Activated T-helper 1 cell treated with anti-CD3 and anti-CD28 coated beads, Interleukin-12 subunit alpha, Interleukin-12 subunit beta, Interleukin-2, Interleukin-4 antibody, amounts not matched to agents 30 ng/mL and 10 ng/mL and 1 ng/mL, durations not matched to agents 14 hours and 24 hours and 36 hours (primary cell): ENCODE data around the gene KREMEN2. TPM values are rescaled to one million over a fixed set of nuclear protein-coding genes. Genes with fewer than 3 reads are reported as not detected.

Experiments
- total RNA-seq: library from RNA; stranded (reverse); gene quantifications from 2 replicates; pipeline ENCODE4 v1.2.3, GENCODE V29; 2022

The KREMEN2 gene
- total RNA-seq, 1 donor from 2014 or later, result 0.18 TPM

Other genes with a start within 250 kb of the KREMEN2 start
- gene PRSS27, start 244.1 kb upstream of the KREMEN2 start, total RNA-seq, result 1.7 and 1.8 TPM in 2 replicates
- gene SRRM2, start 211.6 kb upstream of the KREMEN2 start, total RNA-seq, result 631 and 639 TPM in 2 replicates
- 256 and 277 TPM in 2 replicates for gene ELOB, start 187.0 kb upstream of the KREMEN2 start, total RNA-seq
- 0.10 TPM in 1 of 2 replicates, not detected in the other for gene PRSS33, start 176.7 kb upstream of the KREMEN2 start, total RNA-seq
- not detected in 2 replicates for gene PRSS41, start 165.8 kb upstream of the KREMEN2 start, total RNA-seq
- 9.2 and 10.1 TPM in 2 replicates for gene PRSS21, start 147.0 kb upstream of the KREMEN2 start, total RNA-seq
- 11.7 and 12.9 TPM in 2 replicates for gene ZG16B, start 134.0 kb upstream of the KREMEN2 start, total RNA-seq
- gene PRSS22, start 106.1 kb upstream of the KREMEN2 start, total RNA-seq, result not detected in 2 replicates
- 22.9 and 25.4 TPM in 2 replicates for gene FLYWCH2, start 81.1 kb upstream of the KREMEN2 start, total RNA-seq
- 61.1 and 65.7 TPM in 2 replicates for gene FLYWCH1, start 52.3 kb upstream of the KREMEN2 start, total RNA-seq
- 40.1 and 44.0 TPM in 2 replicates for gene PAQR4, start 5.1 kb downstream of the KREMEN2 start, total RNA-seq
- gene PKMYT1, start 16.2 kb downstream of the KREMEN2 start, total RNA-seq, result 151 and 152 TPM in 2 replicates
- gene CLDN9, start 48.6 kb downstream of the KREMEN2 start, total RNA-seq, result not detected in 2 replicates
- not detected in 2 replicates for gene CLDN6, start 53.9 kb downstream of the KREMEN2 start, total RNA-seq
- 4.9 and 5.5 TPM in 2 replicates for gene TNFRSF12A, start 56.1 kb downstream of the KREMEN2 start, total RNA-seq
- 30.0 and 30.9 TPM in 2 replicates for gene HCFC1R1, start 59.7 kb downstream of the KREMEN2 start, total RNA-seq
- gene THOC6, start 59.8 kb downstream of the KREMEN2 start, total RNA-seq, result 48.3 and 49.0 TPM in 2 replicates
- 0.20 TPM in 1 of 2 replicates, not detected in the other for gene BICDL2, start 72.7 kb downstream of the KREMEN2 start, total RNA-seq
- gene MMP25, start 82.3 kb downstream of the KREMEN2 start, total RNA-seq, result 11.9 and 12.8 TPM in 2 replicates
- gene IL32, start 101.4 kb downstream of the KREMEN2 start, total RNA-seq, result 993 TPM in 2 replicates
- gene ZSCAN10, start 135.0 kb downstream of the KREMEN2 start, total RNA-seq, result 0.07 TPM in 1 of 2 replicates, not detected in the other
- 0.15 and 0.39 TPM in 2 replicates for gene ZNF205, start 148.3 kb downstream of the KREMEN2 start, total RNA-seq
- gene ZNF213, start 170.8 kb downstream of the KREMEN2 start, total RNA-seq, result 9.6 and 12.4 TPM in 2 replicates
- gene OR1F1, start 223.9 kb downstream of the KREMEN2 start, total RNA-seq, result not detected in 2 replicates